ENCODE results near the gene HIVEP3. TPM values are rescaled to one million over a fixed set of nuclear protein-coding genes. Genes with fewer than 3 reads are reported as not detected.

HIVEP3 gene
- total RNA-seq, 1 experiment from 2014 or later = 1.4 TPM

DNA sequence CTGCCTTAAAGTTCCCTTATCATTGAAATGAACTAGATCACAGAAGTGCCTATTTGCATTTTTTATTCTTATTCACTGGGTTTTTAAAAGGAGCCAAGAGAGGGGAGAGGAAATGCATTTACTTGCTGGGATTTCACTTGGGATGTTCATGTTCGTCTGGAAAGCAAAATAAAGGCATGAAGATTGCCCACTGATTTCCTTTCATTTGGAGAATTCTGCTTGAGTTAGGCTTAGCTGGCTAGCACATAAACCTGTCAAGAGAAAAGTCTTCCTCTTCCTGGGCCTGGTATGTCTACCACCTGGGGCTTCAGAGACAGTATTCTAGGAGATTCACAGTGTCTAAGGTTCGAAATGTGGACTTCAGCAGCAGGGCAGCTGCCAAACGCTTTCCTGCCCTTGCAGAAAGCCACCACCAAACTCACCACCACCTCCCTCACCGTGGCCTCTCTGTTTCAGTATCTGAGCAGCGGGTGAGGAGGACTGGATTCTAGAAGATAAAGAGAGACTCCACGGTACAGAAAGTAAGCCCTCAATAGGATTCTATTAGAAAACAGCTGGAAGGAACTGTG is 44.5 kb downstream of the HIVEP3 start:
- no peak overlapping the region for H2AFZ ChIP-seq (ENCODE audit: low read length)
- H3K27me3 ChIP-seq (ENCODE audit: insufficient read depth, low read length) = no peaks in the 10 kb centered on the region
- no peak overlapping the region for H3K4ac ChIP-seq (ENCODE audit: low read depth, low read length)
- H3K9me3 ChIP-seq (ENCODE audit: control insufficient read depth, low read depth, low read length) = no peaks in the 10 kb centered on the region
- TF ChIP-seq, protein P1, sequence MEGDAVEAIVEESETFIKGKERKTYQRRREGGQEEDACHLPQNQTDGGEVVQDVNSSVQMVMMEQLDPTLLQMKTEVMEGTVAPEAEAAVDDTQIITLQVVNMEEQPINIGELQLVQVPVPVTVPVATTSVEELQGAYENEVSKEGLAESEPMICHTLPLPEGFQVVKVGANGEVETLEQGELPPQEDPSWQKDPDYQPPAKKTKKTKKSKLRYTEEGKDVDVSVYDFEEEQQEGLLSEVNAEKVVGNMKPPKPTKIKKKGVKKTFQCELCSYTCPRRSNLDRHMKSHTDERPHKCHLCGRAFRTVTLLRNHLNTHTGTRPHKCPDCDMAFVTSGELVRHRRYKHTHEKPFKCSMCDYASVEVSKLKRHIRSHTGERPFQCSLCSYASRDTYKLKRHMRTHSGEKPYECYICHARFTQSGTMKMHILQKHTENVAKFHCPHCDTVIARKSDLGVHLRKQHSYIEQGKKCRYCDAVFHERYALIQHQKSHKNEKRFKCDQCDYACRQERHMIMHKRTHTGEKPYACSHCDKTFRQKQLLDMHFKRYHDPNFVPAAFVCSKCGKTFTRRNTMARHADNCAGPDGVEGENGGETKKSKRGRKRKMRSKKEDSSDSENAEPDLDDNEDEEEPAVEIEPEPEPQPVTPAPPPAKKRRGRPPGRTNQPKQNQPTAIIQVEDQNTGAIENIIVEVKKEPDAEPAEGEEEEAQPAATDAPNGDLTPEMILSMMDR (conservative IDR thresholded peaks at IDR 0.05) = no peak
- H3K79me2 ChIP-seq (ENCODE audit: insufficient read depth, low read length) = no peaks in the 10 kb centered on the region
- no peak overlapping the region for H4K91ac ChIP-seq (ENCODE audit: insufficient read length, low read depth, low read length)
- H4K8ac ChIP-seq (replicated peaks; ENCODE audit: insufficient read length, low read depth, low read length) = no peak overlapping the region
- H3K27me3 Mint-ChIP-seq (ENCODE audit: low read depth) = no peaks in the 10 kb centered on the region
- no CpG with 5 or more reads among the region's 6 CpGs for WGBS (ENCODE audit: extremely low coverage, insufficient read length, low lambda C conversion rate)
- H2AK5ac ChIP-seq (ENCODE audit: insufficient read length, low read length) = no peak overlapping the region
- no peak overlapping the region for H2BK12ac ChIP-seq (ENCODE audit: insufficient read length, low read depth, low read length)
- no peaks in the 10 kb centered on the region for H3K36me3 Mint-ChIP-seq (ENCODE audit: insufficient read depth in 1 of 3, low read depth in 3 of 3)
- no peak overlapping the region for H3K18ac ChIP-seq (ENCODE audit: insufficient read length, low read depth, low read length)
- no peaks in the 10 kb centered on the region for H3K79me1 ChIP-seq (ENCODE audit: insufficient read depth, low read depth, low read length, poor library complexity, severe bottlenecking)
- no peak overlapping the region for H4K5ac ChIP-seq (ENCODE audit: insufficient read length, low read depth, low read length)
- no peak overlapping the region for H2BK20ac ChIP-seq (ENCODE audit: low read depth, low read length, poor library complexity, severe bottlenecking)
- no peaks in the 10 kb centered on the region for H3K9me3 Mint-ChIP-seq
- DNase-seq = no peak
- no peak overlapping the region for H2BK120ac ChIP-seq (ENCODE audit: low read depth, low read length, poor library complexity, severe bottlenecking)
- H2BK5ac ChIP-seq (ENCODE audit: insufficient read length, low read length) = no peak overlapping the region
- no peak overlapping the region for H3K9ac ChIP-seq (ENCODE audit: extremely low read depth, insufficient read length, low read length)
- H3T11ph ChIP-seq (ENCODE audit: low read length) = no peak overlapping the region
- H3K4me2 ChIP-seq (ENCODE audit: insufficient read depth, insufficient read length, low read length) = peak overlapping the region; percentile 12
- H3K4me3 Mint-ChIP-seq = no peak overlapping the region
- H3K23ac ChIP-seq (ENCODE audit: insufficient read length, low read depth, low read length) = no peak overlapping the region
- H3K14ac ChIP-seq (ENCODE audit: insufficient read depth, low read length) = no peak overlapping the region
- peak overlapping the region; percentile 26 to 95 (median 84); a peak in 3 of 7 replicates for H3K27ac Mint-ChIP-seq
- no peaks in the 10 kb centered on the region for H4K20me1 ChIP-seq (ENCODE audit: control insufficient read depth, insufficient read depth, insufficient read length)
- no peak overlapping the region for H2BK15ac ChIP-seq (ENCODE audit: low read depth, low read length)
- no peak overlapping the region for H3K27ac ChIP-seq (ENCODE audit: insufficient read length, low read depth, low read length)
- H3K4me1 Mint-ChIP-seq = peaks cover 47% of the 10 kb centered on the region in 2 experiments
- H3K56ac ChIP-seq (ENCODE audit: insufficient read length, low read depth, low read length) = no peak overlapping the region
- H3K23me2 ChIP-seq (ENCODE audit: insufficient read length, low read depth, low read length, poor library complexity, severe bottlenecking) = no peaks in the 10 kb centered on the region
- peaks cover 24% of the 10 kb centered on the region for H3K4me1 ChIP-seq (ENCODE audit: insufficient read depth, low read length)

Data from H9 (cell line).